ENCODE measurements around the gene AP1G2.

The AP1G2 gene

GRCh38 chr14:23571701-23572523, 4.3 kb upstream of the AP1G2 start:
- DNase-seq (ENCODE audit: low spot score) = no peak

- no peak for DNase-seq (ENCODE audit: low spot score)
Observed at GRCh38 chr14:23570806-23571483, 3.4 kb upstream of the AP1G2 start.

DNA sequence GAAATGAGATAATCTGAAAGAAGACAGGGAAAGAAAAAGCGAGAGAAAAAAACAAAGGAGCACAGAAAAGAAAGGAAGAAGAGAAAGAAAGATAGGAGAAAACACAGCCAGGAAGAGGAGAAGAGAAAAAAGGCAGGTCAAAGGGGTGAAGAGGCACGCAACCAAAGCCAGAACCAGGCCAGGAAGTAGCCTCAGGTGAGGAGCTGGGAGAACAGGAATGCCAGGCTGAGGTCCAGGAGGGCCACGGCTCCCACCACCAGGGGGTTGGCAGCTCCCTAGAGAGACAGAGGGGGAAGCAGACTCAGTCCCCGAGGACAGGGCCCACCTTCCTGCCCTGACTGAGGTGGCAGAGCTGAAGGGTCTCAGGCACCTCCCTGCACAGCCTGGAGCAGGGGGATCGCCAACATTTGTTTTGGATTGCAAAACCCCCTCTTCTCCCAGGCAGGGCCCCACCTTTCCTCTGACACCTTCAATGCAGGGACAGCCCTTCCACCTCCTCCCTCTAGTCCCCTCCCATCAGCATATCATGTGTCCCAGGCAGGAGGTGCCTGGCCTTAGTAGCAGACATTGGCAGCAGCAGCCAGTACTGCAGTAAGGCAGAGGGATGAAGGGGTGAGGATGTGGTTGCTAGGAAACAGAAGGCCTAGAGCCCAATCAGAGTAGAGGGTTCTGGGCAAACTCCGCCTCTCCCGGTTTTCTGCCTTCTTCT, 2.0 kb upstream of the AP1G2 start:
- DNase-seq (ENCODE audit: low spot score) = no peak

DNA sequence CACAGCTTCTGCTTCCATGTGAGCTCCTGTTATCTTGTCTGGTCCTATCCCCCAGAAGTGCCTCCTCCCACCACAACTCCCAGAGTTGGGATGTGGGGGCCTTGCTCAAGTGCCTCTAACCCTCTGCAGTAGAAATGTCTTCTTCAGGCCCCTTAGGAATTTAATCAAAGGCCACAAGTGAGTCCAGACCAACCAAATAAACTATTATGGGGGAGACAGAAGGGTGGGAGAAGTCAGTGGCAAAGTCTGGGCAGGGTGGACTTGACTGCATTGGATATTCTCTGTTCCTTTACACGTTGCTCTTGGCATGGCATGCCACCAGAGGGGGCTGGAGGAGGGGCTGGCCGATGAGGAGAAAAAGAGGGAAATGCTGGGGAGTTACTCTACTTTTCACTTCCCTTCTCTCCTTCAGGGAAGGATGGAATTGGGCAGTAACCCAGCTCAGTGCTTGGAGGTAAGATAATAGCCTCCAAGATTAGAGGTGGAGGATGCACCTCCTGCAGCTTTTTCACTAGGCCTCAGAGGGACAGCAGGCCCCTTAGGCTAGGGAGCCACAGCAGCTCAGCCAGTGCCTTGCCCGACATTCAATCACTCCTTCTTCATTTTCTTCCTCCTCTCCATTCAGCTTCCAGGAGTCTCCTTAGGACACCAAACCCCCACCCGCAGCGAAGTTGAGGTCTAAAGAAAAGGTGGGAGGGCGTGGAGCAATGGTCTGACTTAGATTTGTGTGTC, 1.2 kb upstream of the AP1G2 start:
- no peak for DNase-seq (ENCODE audit: low spot score)

- DNase-seq (ENCODE audit: low spot score) = no peak
Observed at GRCh38 chr14:23568021-23568599, 519 bp upstream of the AP1G2 start.

- no peak for DNase-seq (ENCODE audit: low spot score)
Observed at GRCh38 chr14:23566778-23567185, 809 bp downstream of the AP1G2 start.

DNA sequence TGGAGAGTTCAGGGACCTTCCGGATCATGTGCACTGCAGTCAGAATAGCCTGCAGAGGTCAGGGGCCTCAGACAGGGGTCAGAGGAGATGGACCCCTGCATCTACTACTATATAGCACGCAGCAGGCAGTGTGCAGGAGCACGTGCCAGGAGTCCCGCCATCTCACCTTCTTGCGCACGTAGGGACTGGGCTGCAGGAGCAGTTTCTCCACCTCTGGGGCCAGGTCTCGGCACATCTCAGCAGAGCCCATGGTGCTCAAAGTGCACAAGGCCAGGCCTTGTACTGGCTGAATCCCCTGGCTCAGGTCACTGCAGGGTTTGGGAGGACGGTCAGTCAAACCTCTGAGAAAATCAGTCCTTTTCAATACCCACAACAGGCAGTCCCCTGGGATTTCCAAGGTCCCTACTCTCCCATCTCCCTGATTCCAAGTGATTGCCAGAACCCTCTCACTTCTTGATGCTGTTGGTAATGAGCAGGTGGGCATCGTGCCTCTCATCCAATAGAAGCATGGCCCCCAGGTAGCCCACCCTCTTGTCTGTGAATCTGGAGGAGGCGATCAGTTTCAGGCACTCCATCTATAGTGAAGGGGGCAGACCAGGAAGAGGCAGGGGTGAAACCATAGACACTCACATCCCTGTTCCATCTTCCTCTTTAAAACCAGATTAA, 1.3 kb downstream of the AP1G2 start:
- no peak for DNase-seq (ENCODE audit: low spot score)

DNA sequence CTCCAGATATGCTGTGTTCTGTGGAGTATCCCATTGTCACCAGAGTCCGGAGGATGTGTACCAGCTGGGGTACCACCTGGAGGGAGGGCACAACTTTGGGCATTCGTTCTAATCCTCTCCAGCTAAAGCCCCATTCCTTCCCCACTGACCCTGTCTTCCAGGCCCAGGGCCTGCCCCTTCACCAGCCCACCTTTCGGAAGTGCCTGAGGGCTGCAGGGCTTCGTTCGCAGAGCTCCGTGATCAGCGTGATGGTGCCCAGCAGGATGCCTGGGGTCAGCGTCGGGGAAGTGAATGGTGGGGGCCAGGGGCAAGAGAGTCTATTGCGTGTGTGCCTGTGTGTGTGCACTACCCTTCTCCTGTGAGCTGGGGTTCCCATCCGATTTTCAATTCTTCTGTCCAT, 2.0 kb downstream of the AP1G2 start:
- DNase-seq (ENCODE audit: low spot score) = no peak

DNA sequence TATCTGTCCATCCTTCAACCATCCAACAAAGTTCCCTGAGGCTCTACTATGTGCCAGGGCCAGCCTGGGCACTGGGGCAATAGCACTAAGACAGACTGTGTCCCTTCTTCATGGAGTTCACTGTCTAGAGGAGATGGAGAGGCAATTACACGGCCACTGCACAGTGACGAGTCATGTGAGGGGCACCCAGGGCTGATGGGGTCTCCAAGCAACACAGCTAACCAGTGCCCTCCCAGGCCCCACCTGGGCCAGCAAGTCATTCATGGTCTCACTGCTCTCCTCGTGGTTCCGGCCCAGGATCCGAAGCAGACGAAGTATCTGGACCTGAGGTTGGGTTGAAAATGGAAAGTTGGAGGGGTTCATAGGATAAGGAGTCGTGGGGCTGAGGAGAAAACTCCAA, 2.7 kb downstream of the AP1G2 start:
- no peak for DNase-seq (ENCODE audit: low spot score)

DNA sequence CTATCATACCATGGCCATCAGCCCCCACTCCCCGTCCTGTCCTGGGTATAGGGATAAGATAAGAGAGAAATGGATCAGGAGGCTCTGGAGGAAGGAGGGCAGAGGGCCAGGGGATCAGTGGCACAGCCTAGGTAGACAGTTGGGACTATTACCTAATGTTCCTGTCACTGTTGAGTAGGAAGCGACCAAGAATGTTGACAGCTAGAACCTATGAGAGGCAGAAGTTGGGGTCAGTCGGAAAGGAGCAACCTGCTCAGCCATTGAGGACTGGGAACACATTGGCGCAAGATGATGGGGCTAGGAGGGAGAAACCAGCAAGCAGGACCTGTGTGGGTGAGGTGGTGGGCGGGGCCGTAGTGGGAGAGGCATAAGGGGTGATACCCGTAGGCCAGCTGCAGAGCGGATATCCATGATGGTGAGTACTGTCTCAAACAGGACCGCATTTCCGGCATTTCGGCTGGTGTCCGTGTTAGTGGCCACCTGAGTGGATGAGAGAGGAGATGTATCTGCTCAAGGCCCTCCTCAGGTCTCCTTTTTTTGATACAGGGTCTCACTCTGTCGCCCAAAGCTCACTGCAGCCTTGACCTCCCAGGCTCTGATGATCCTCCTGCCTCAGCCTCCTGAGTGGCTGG, 3.3 kb downstream of the AP1G2 start:
- DNase-seq (ENCODE audit: low spot score) = no peak

DNA sequence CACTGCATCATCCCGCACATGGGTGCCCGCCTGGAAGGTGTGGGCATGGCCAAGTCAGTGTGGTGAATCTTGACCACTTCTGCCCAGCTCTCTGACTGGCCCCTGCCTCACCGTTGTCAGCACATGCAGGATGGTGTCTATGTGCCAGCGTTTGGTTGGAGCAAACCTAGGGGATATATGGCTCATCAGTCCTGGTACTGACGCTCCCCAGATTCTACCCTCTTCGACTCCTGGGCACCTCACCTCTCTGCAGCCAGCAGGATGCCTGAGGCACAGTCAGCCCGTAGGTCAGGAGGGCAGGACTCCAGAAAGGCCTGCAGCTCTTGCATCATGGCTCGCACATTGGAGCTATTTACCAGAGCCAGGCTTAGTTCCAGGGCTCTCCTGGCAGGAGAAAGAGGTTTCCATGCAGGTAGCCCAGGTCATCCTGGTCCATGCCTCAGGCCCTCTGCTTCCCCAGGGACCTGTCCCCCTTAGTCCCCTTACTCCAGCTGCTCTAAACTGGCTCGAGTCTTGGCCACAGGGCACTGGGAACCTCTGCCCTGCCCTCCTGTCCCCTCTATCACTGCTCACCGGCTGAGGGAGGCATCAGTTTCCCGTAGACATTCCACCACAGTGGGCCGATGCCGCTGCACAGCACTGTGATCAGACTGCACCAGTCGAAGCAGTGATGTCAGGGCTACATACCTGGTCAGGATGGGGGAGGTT, 4.0 kb downstream of the AP1G2 start:
- DNase-seq (ENCODE audit: low spot score) = no peak

DNA sequence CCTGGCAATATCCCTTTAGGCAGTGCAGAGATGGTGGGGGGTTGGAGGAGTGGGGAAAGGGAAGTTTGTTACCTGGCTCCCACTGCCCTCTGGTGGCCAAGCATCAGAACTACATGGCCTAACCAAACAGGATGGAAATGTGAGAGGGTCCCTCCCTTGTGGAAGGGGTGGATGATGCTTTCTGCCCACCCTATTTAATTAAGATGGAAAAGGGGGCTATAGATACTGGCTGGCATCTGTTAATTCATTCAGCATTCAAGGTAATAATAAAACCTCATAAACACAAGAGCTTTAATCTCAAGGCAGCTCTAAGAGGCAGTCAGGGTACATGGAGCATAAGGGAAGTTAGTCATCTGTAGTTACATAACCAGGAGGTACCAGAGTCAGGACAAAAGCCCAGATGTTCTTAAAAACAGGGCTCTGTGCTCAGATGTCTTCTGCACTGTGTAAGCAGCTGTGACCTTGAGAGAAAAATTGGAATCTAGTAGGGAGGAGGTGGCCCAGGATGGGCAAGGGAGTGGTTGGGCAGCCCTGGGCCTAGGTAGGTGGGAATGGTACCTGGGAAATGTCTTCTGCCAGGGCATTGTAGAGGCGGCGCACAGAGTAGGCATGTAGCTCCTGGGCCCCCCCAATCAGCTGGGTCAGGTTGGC, 4.6 kb downstream of the AP1G2 start:
- peak; percentile 65 for DNase-seq (ENCODE audit: low spot score)

- no peak for DNase-seq (ENCODE audit: low spot score)
Observed at GRCh38 chr14:23561873-23562821, 5.4 kb downstream of the AP1G2 start.

- DNase-seq (ENCODE audit: low spot score) = no peak
Observed at GRCh38 chr14:23561259-23561658, 6.3 kb downstream of the AP1G2 start.

- DNase-seq (ENCODE audit: low spot score) = no peak
Observed at GRCh38 chr14:23559926-23560520, 7.6 kb downstream of the AP1G2 start.

- DNase-seq (ENCODE audit: low spot score) = no peak
Observed at GRCh38 chr14:23559010-23559925, 8.3 kb downstream of the AP1G2 start.

Measured in COLO829 (cell line).